Heart left ventricle (tissue), 13 donors: Measurements from ENCODE around the gene TEX26.

ENCODE experiments used
- CTCF ChIP-seq, 12 donors: fragments of 200-600 bp; sonication (generic) in 4 of 12; IDR thresholded peaks; one replicate each; pipeline versions ENCODE4 v1.5.0 to v1.8.0; 2018 to 2022; ENCODE audit warnings: antibody characterized with exemption in 12 of 12, mild to moderate bottlenecking in 5 of 12
- POLR2A ChIP-seq, 2 donors: fragments of 450-650 bp; IDR thresholded peaks; one replicate each; pipeline ENCODE4 v1.6.1; 2017; ENCODE audit warnings: antibody characterized with exemption in 2 of 2, mild to moderate bottlenecking in 2 of 2, moderate library complexity in 2 of 2
- donor health status: ischemic (EF 13 %, LVEDD 7.1; RV severe dilation, severe dysfunction).
- donor health status: DM: no; HTN: yes; CAD: no.
- donor health status: DM: no; HTN: no; CAD: no.
- donor health status: ischemic (EF 25% LVEDD 6.9; RV normal size, moderate dysfunction).
- donor health status: ischemic (EF 25% LVEDD 5.7; RV mildly dilated, moderate dysfunction).
- donor health status: ischemic (EF 35%, LVEDD 5.7; RV mildly dilated, moderate dysfunction).
- donor health status: nonischemic (EF 11% LVEDD 7.7; RV severe dilation, severe dysfunction).
- donor health status: DM: yes; HTN: yes; CAD: no.
- donor health status: PGD.
- donor health status: ischemic (EF 29% LVEDD 5.4; RV normal size, mild dysfunction).
- donor health status: nonischemic (EF 23%, LVEDD 6.1; RV moderate dilation, normal function).

- TF ChIP-seq POLR2A (IDR thresholded peaks at IDR 0.05) (no peak), CTCF (IDR thresholded peaks at IDR 0.05) (no peak)
Measured at GRCh38 chr13:30923418-30923817, 9.0 kb upstream of the TEX26 start.
